22Rv1 (cell line): Measurements from ENCODE around the gene PAX6.

Source experiments
- CTCF ChIP-seq: fragments of 450-650 bp; IDR thresholded peaks from 2 replicates; pipeline ENCODE4 v1.5.1; 2017; ENCODE audit warnings: mild to moderate bottlenecking
- ZFX ChIP-seq: fragments of 450-650 bp; IDR thresholded peaks from 2 replicates; pipeline ENCODE4 v1.6.1; 2017; ENCODE audit warnings: antibody characterized with exemption, borderline replicate concordance

DNA sequence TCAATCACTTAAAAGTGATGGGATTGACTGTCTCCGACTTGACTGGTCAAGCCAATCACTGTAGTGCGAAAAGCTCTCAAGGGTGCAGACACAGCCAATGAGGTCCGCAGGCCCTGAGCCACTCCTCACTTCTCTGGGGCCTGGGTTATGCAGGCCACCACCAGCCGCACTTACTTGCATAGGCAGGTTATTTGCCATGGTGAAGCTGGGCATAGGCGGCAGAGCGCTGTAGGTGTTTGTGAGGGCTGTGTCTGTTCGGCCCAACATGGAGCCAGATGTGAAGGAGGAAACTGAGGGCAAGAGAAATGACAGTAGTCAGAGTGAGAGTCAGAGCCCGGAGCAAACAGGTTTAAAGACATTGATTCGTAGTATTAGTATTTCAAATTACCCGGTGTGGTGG is 17.9 kb downstream of the PAX6 start:
- TF ChIP-seq CTCF: no peak
- no peak for TF ChIP-seq ZFX
